Activated naive CD4-positive, alpha-beta T cell treated with Interleukin-2 at 50 U/mL for 16 hours (primary cell): ENCODE data around the gene OXGR1.

Experiments used
- DNase-seq: peaks from one replicate; pipeline ENCODE4 v3.0.0-alpha.2; 2020

The OXGR1 gene

GRCh38 chr13:96958286-96958891, 35.9 kb downstream of the OXGR1 start:
- DNase-seq = no peak

- DNase-seq = no peak
Observed at GRCh38 chr13:96952595-96952994, 41.7 kb downstream of the OXGR1 start.

DNA sequence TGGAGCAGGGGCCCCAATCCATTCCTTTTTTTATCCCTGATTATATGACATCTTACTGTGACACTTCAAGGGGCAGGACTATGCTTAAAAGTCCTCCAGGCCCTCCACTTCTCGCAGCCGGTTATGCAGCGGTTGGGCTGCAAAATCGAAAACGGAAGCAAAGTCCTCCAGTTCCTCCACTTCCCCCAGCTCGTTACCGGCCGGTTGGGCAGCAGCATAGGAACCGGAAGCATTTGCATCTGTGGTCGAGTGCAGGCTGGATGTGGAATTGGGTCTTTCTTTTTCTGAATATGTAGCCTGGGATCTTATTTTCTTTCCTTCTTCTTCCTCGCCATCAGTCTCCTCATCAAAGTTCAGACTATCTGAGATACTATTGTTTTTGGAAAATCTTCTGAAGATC, 46.1 kb downstream of the OXGR1 start:
- no peak for DNase-seq

DNA sequence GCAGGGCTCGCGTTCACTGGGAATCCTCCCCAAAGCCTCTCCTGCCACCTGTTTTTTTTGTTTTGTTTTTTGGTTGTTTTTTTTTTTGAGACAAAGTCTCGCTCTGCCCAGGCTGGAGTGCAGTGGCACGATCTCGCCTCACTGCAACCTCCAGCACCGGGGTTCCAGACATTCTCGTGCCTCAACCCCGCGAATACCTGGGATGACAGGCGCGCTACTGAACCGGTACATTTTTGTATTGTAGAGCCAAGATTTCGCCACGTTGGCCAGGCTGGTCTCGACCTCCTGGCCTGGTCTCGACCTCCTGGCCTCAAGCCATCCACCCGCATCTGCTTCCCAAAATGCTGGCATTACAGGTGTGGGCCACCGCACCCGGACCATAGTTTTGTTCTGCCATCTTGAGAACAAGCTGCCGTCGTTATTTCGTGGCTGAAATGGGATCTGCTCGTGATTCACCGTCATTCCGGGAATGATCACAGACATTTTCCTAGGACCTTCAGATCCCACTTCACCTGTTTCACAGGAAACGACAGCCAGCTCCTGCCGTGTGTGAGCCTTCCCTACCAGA, 46.8 kb downstream of the OXGR1 start:
- DNase-seq = no peak

DNA sequence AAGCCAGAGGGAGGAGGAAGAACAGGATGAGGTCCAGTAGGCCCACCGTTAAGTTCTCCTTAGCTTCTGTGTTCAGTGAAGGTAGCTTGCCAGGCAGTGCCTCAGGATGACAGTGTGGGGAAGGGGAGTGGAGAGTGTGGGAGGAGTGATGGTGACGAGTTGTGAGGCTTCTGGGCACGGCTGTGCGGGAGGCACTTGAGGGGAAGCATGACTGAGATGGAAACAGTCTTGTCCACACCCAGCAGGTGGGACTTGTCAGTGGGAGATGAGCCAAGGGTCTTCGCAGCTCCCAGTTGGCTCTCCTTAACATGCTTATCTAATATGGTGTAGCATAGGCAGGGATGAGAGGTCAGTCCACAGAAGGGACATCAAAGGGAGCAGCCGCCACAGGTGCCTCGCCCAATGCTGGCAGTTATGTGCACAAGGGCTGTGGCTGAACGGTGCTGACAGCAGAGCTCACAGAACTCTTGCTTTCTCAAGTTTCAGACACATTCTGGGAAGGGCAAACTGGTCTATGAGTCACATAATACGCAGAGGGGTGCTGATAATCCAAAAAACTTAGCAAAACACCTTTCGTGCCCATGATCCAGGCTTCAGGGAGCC, 47.5 kb downstream of the OXGR1 start:
- DNase-seq = no peak

DNA sequence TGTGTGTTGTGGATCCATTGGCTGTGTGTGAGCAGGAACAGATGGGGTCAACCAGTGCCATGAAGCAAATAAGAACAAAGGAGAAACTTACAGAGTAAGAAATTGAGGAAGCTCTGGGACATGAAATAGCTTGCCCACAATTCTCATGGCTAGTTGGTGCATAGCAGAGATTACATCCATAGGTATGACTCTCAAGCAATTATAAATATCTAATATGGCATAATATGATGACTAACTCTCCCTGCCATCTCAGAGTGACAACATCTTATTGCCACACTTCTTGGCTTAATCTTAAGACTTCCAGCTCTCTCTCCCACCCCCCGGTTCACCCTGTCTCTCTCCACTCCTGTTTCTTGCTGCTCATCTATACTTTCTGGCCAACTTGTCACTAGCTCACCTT, 53.3 kb downstream of the OXGR1 start:
- DNase-seq = no peak

DNA sequence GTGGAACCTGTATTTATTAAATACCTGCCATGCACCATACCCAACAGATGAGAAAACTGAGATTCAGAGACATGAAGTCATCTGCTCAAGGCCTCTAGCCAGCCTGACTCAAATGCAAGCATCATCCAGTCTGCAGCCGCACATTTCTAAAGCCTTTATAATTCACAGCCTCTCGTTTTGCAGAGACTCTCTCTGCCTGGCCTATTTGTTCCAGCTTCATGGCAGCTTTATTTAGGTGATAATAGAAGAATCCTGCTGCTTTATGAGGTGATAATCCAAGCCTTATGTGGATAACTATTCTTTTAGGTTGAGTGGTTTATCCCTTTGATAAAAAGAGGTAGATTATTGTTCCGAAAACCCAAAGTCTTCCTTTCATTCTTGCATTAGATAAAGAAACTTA, 58.4 kb downstream of the OXGR1 start:
- DNase-seq = no peak
